ENCODE measurements around the gene ATP1B2. TPM values are rescaled to one million over a fixed set of nuclear protein-coding genes. Genes with fewer than 3 reads are reported as not detected.

Gene ATP1B2
- not detected in 2 replicates for total RNA-seq

DNA sequence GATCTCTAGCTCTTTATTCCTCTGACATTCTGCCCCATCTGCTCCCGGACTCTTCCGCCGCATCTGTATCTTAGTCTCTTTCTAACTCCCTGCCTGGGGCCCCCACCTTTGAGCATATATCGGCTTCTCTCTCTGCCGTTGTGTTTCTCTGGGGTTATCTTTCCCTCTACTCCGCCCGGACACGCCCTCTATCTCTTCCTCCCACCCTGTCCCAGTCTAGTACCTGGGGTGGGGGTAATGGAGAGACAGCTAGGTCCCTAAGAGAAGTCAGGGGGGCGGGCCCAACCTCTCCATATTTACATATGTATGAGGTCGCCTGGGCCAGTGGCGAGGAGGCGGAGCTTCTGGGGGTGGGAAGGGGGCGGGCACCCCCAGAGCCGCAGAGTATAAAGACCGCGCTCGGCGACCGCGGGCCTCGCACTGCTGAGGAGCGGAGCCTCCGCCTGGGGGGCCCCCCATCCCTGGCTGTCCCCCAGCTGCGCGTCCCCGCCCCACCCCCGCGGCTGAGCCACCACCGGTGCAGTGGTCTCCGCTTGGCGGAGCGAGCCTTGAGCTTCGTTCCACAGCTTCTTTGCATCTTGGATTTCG, at the start of gene ATP1B2:
Gene ATP1B2 (plus strand): TSS at position 418 of the 588 bp plus-strand sequence. CDS start 593 bp downstream, outside the sequence.

GRCh38 chr17:7614425-7615264, 36.1 kb upstream of the ATP1B2 start, which contains the start of gene FXR2:
Gene FXR2 (minus strand): TSS chr17:7614897. CDS start chr17:7614532, 365 bp downstream.

GRCh38 chr17:7627250-7628121, 23.2 kb upstream of the ATP1B2 start, which contains the start of gene SAT2:
Gene SAT2 (minus strand): TSS chr17:7627821. CDS start chr17:7627635, 186 bp downstream.

DNA sequence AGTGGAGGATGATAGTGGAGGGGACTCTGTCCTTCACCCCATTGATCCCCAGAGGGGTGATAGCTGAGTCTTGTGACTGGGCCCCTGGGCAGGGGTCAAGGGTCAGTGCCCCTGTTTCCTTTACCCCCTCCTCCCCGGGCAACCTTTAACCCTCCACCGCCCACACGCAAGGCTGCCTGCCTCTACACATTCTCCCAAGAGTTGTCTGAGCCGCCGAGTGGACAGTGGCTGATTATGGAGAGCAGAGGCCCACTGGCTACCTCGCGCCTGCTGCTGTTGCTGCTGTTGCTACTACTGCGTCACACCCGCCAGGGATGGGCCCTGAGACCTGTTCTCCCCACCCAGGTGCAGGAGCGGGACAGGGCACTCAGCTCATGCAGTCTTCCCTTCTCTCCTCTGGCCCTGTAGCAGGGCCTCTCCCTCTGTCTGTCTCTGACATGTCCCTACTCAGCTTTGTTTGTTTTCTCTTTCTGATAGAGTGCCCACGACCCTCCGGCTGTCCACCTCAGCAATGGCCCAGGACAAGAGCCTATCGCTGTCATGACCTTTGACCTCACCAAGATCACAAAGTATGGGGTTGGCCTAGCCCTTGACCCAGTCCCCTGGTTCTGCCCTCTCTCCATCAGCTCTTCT, 20.7 kb upstream of the ATP1B2 start, which contains the start of gene SHBG:
Gene SHBG (plus strand): TSS at position 197 of the 633 bp plus-strand sequence. CDS start 38 bp downstream, at position 235.

GRCh38 chr17:7687072-7687907, 36.6 kb downstream of the ATP1B2 start, which contains the start of gene TP53:
Gene TP53 (minus strand): TSS chr17:7687490. CDS start chr17:7676594, 10,896 bp downstream.

DNA sequence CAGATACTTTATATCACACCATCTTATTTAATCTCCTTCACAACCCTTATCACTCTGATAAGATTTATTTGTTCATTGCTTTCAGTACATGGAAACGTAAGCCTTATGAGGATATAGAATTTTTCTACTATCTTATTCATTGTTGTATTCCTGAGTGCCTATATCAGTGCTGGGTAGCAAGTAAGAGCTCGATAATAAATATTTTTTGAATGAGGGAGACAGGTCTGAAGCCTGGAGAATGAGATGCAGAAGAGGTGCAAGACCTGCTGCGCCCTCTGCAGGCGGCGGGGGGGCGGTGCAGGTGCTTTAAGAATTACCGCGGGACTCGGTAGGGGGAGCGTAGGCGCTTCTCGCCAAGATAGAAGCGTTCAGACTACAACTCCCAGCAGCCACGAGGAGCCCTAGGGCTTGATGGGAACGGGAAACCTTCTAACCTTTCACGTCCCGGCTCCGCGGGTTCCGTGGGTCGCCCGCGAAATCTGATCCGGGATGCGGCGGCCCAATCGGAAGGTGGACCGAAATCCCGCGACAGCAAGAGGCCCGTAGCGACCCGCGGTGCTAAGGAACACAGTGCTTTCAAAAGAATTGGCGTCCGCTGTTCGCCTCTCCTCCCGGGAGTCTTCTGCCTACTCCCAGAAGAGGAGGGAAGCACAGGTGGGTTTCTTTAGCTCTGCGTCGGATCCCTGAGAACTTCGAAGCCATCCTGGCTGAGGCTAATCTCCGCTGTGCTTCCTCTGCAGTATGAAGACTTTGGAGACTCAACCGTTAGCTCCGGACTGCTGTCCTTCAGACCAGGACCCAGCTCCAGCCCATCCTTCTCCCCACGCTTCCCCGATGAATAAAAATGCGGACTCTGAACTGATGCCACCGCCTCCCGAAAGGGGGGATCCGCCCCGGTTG, 37.4 kb downstream of the ATP1B2 start, which contains the start of gene WRAP53:
Gene WRAP53 (plus strand): TSS at position 570 of the 900 bp plus-strand sequence. CDS start 172 bp downstream, at position 742.

GRCh38 chr17:7704601-7705268, 54.0 kb downstream of the ATP1B2 start, which contains the start of gene EFNB3:
Gene EFNB3 (plus strand): TSS chr17:7705202. CDS start chr17:7705599, 397 bp downstream.

Other genes starting within 250 kb of the ATP1B2 start
- 160 and 240 TPM in 2 replicates for gene TMEM256, start 246.8 kb upstream of the ATP1B2 start, total RNA-seq
- gene NLGN2, start 243.1 kb upstream of the ATP1B2 start, total RNA-seq = 18.3 and 20.2 TPM in 2 replicates
- not detected in 2 replicates for gene SPEM1, start 230.6 kb upstream of the ATP1B2 start, total RNA-seq
- not detected in 2 replicates for gene SPEM2, start 225.3 kb upstream of the ATP1B2 start, total RNA-seq
- gene SPEM3, start 222.1 kb upstream of the ATP1B2 start, total RNA-seq = not detected in 2 replicates
- 1.7 and 3.4 TPM in 2 replicates for gene TMEM102, start 215.5 kb upstream of the ATP1B2 start, total RNA-seq
- gene FGF11, start 211.4 kb upstream of the ATP1B2 start, total RNA-seq = 0.29 and 1.1 TPM in 2 replicates
- gene CHRNB1, start 205.9 kb upstream of the ATP1B2 start, total RNA-seq = 3.5 and 7.1 TPM in 2 replicates
- 23.2 and 24.2 TPM in 2 replicates for gene ZBTB4, start 171.3 kb upstream of the ATP1B2 start, total RNA-seq
- not detected in 2 replicates for gene SLC35G6, start 169.5 kb upstream of the ATP1B2 start, total RNA-seq
- gene POLR2A, start 166.6 kb upstream of the ATP1B2 start, total RNA-seq = 44.7 and 56.2 TPM in 2 replicates
- gene TNFSF12, start 101.9 kb upstream of the ATP1B2 start, total RNA-seq = 30.6 and 36.5 TPM in 2 replicates
- 0.53 and 6.1 TPM in 2 replicates for gene TNFSF13, start 92.2 kb upstream of the ATP1B2 start, total RNA-seq
- gene SENP3, start 89.0 kb upstream of the ATP1B2 start, total RNA-seq = 71.2 and 76.1 TPM in 2 replicates
- gene CD68, start 71.3 kb upstream of the ATP1B2 start, total RNA-seq = 47.6 and 49.6 TPM in 2 replicates
- gene MPDU1, start 67.1 kb upstream of the ATP1B2 start, total RNA-seq = 280 and 394 TPM in 2 replicates
- 2.5 TPM in 1 of 2 replicates, not detected in the other for gene SOX15, start 60.8 kb upstream of the ATP1B2 start, total RNA-seq
- gene FXR2, start 36.0 kb upstream of the ATP1B2 start, total RNA-seq = 38.8 and 64.9 TPM in 2 replicates
- gene SAT2, start 23.1 kb upstream of the ATP1B2 start, total RNA-seq = 43.4 and 46.1 TPM in 2 replicates
- 11.8 TPM in 1 of 2 replicates, not detected in the other for gene SHBG, start 20.8 kb upstream of the ATP1B2 start, total RNA-seq
- 33.0 and 41.8 TPM in 2 replicates for gene TP53, start 36.6 kb downstream of the ATP1B2 start, total RNA-seq
- 16.7 and 18.8 TPM in 2 replicates for gene WRAP53, start 37.6 kb downstream of the ATP1B2 start, total RNA-seq
- 0.18 TPM in 1 of 2 replicates, not detected in the other for gene EFNB3, start 54.3 kb downstream of the ATP1B2 start, total RNA-seq
- gene DNAH2, start 66.8 kb downstream of the ATP1B2 start, total RNA-seq = 0.18 and 0.29 TPM in 2 replicates
- gene KDM6B, start 183.3 kb downstream of the ATP1B2 start, total RNA-seq = 0.86 and 0.89 TPM in 2 replicates
- 0.18 TPM in 1 of 2 replicates, not detected in the other for gene TMEM88, start 204.1 kb downstream of the ATP1B2 start, total RNA-seq
- 118 and 152 TPM in 2 replicates for gene NAA38, start 206.6 kb downstream of the ATP1B2 start, total RNA-seq
- 4.3 and 11.3 TPM in 2 replicates for gene CYB5D1, start 207.1 kb downstream of the ATP1B2 start, total RNA-seq
- gene CHD3, start 237.9 kb downstream of the ATP1B2 start, total RNA-seq = 76.4 and 84.2 TPM in 2 replicates